A549 treated with ZK216348 at 1 μM for 4 hours (cell line): Measurements from ENCODE around the gene KIF1A. TPM values are rescaled to one million over a fixed set of nuclear protein-coding genes. Genes with fewer than 3 reads are reported as not detected.

Experiments
- total RNA-seq: library from RNA; stranded (reverse); fragments of 200-300 nt; extraction: Qiagen RNA extraction; gene quantifications from 5 replicates; pipeline ENCODE4 v1.2.3, GENCODE V29; 2022; ENCODE audit warnings: low read depth

KIF1A gene
- 0.57 to 0.95 TPM (median 0.69 TPM) in 5 replicates for total RNA-seq

GRCh38 chr2:240819858-240820606 is at the start of gene KIF1A:
Gene KIF1A (minus strand): TSS chr2:240820219. CDS start chr2:240797752, 22,467 bp downstream.

GRCh38 chr2:240868286-240869108 is 48.5 kb upstream of the KIF1A start, which contains the start of gene AGXT:
Gene AGXT (plus strand): TSS chr2:240868824. CDS start chr2:240868866, 42 bp downstream.

GRCh38 chr2:240691631-240692420 is 128.2 kb downstream of the KIF1A start, which contains the start of gene AQP12A:
Gene AQP12A (plus strand): TSS chr2:240691866. CDS start chr2:240691914, 48 bp downstream.

GRCh38 chr2:240682431-240683224 is 137.4 kb downstream of the KIF1A start, which contains the start of gene AQP12B:
Gene AQP12B (minus strand): TSS chr2:240682885. CDS start chr2:240682837, 48 bp downstream.

Other genes starting within 250 kb of the KIF1A start
- 10.2 to 30.7 TPM (median 22.3 TPM) in 5 replicates for gene CAPN10, start 233.5 kb downstream of the KIF1A start, total RNA-seq
- 0.34 to 1.6 TPM (median 1.1 TPM) in 5 replicates for gene GPR35, start 194.7 kb downstream of the KIF1A start, total RNA-seq
- gene AQP12B, start 137.3 kb downstream of the KIF1A start, total RNA-seq: not detected in 5 replicates
- gene AQP12A, start 128.4 kb downstream of the KIF1A start, total RNA-seq: not detected in 5 replicates
- not detected in 5 replicates for gene AGXT, start 48.6 kb upstream of the KIF1A start, total RNA-seq
- 0.16 to 0.34 TPM (median 0.18 TPM) in 4 of 5 replicates, not detected in the other for gene MAB21L4, start 75.9 kb upstream of the KIF1A start, total RNA-seq
- gene CROCC2, start 86.1 kb upstream of the KIF1A start, total RNA-seq: not detected in 5 replicates
- gene SNED1, start 178.4 kb upstream of the KIF1A start, total RNA-seq: 0.33 to 1.1 TPM (median 0.67 TPM) in 5 replicates